IMR-90 (cell line): Measurements from ENCODE around the gene MADCAM1. TPM values are rescaled to one million over a fixed set of nuclear protein-coding genes. Genes with fewer than 3 reads are reported as not detected.

Experiments used
- ATAC-seq: fragments of 200-7000 bp; cut with Tn5 transposase; 2 replicates; pipeline ENCODE4 v1.9.1; 2020; ENCODE audit warnings: low read depth, mild to moderate bottlenecking, moderate library complexity
- BruUV-seq: library from RNA; stranded (reverse); fragments of 400-500 nt; replicated peaks from 2 replicates; lab custom pipeline; 2021; lab: Mats Ljungman, UMichigan
- CTCF ChIA-PET: fragments of 300-600 bp; formaldehyde crosslinking; extraction: SDS; loops from one replicate; lab custom pipeline; 2021; ENCODE audit warnings: antibody characterized with exemption; lab: Yijun Ruan, JAX
- POLR2A ChIA-PET: fragments of 300-600 bp; sonication (Branson Sonifier 250); formaldehyde crosslinking; loops from one replicate; lab custom pipeline; 2022; ENCODE audit warnings: antibody characterized with exemption; ENCODE audit not compliant: unreplicated experiment; lab: Charles Lee
- DNase-seq: peaks from one replicate; pipeline ENCODE4 v3.0.0; 2013
- H2AFZ ChIP-seq: replicated peaks from 2 replicates; pipeline ENCODE3; 2013; ENCODE audit warnings: low read length, mild to moderate bottlenecking; ENCODE audit not compliant: poor library complexity
- H2AK5ac ChIP-seq: 2 replicates; pipeline ENCODE4 v1.6.1; 2013; ENCODE audit warnings: low read depth, low read length, inconsistent platforms
- H2AK9ac ChIP-seq: replicated peaks from 2 replicates; pipeline ENCODE3; 2013; ENCODE audit warnings: mild to moderate bottlenecking, low read depth, low read length, moderate library complexity; ENCODE audit not compliant: poor library complexity
- H2BK120ac ChIP-seq: 2 replicates; pipeline ENCODE4 v1.6.1; 2013; ENCODE audit warnings: low read depth, low read length, inconsistent platforms
- H2BK15ac ChIP-seq: 3 replicates; pipeline ENCODE4 v1.6.1; 2013; ENCODE audit warnings: low read depth, low read length, inconsistent platforms
- H2BK20ac ChIP-seq: 2 replicates; pipeline ENCODE4 v1.6.1; 2013; ENCODE audit warnings: low read depth, mild to moderate bottlenecking, inconsistent platforms, low read length, moderate library complexity
- H2BK5ac ChIP-seq: 2 replicates; pipeline ENCODE4 v1.6.1; 2013; ENCODE audit warnings: mild to moderate bottlenecking, low read depth, low read length, inconsistent platforms; ENCODE audit not compliant: poor library complexity, severe bottlenecking
- H3K14ac ChIP-seq: replicated peaks from 2 replicates; pipeline ENCODE4 v1.6.1; 2013; ENCODE audit warnings: low read depth, low read length, inconsistent platforms
- H3K18ac ChIP-seq: 2 replicates; pipeline ENCODE4 v1.6.1; 2013; ENCODE audit warnings: low read depth, low read length, control low read depth
- H3K23ac ChIP-seq: 2 replicates; pipeline ENCODE4 v1.6.1; 2013; ENCODE audit warnings: low read depth, low read length, inconsistent platforms
- H3K27ac ChIP-seq: 2 replicates; pipeline ENCODE4 v1.5.1; 2013; ENCODE audit warnings: mild to moderate bottlenecking, control low read depth, low read length; ENCODE audit not compliant: insufficient read depth
- H3K27me3 ChIP-seq: 2 replicates; pipeline ENCODE4 v1.6.1; 2013; ENCODE audit warnings: low read length; ENCODE audit not compliant: control insufficient read depth, insufficient read depth
- H3K36me3 ChIP-seq: 2 replicates; pipeline ENCODE4 v1.6.1; 2013; ENCODE audit warnings: low read length, mixed read lengths; ENCODE audit not compliant: control insufficient read depth, insufficient read depth
- H3K4ac ChIP-seq: 2 replicates; pipeline ENCODE4 v1.6.1; 2013; ENCODE audit warnings: low read depth, low read length, inconsistent platforms
- H3K4me1 ChIP-seq: 2 replicates; pipeline ENCODE4 v1.6.1; 2013; ENCODE audit warnings: low read length, mixed read lengths; ENCODE audit not compliant: control insufficient read depth, insufficient read depth
- H3K4me2 ChIP-seq: 2 replicates; pipeline ENCODE4 v1.6.1; 2013; ENCODE audit warnings: low read depth, mild to moderate bottlenecking, control low read depth, low read length, moderate library complexity
- H3K4me3 ChIP-seq: 2 replicates; pipeline ENCODE4 v1.5.1; 2013; ENCODE audit warnings: low read depth, mild to moderate bottlenecking, control low read depth, low read length, moderate library complexity; ENCODE audit not compliant: insufficient read depth
- H3K56ac ChIP-seq: 2 replicates; pipeline ENCODE4 v1.6.1; 2013; ENCODE audit warnings: low read length, inconsistent platforms; ENCODE audit not compliant: insufficient read depth; ENCODE audit errors: extremely low read depth
- H3K79me1 ChIP-seq, 2 experiments: 2 replicates each; pipeline ENCODE4 v1.6.1; 2013; ENCODE audit warnings: low read length in 2 of 2, inconsistent platforms in 1 of 2, low read depth in 1 of 2
- H3K9ac ChIP-seq: 2 replicates; pipeline ENCODE4 v1.6.1; 2013; ENCODE audit warnings: low read depth, low read length, control low read depth
- H3K9me1 ChIP-seq: 2 replicates; pipeline ENCODE4 v1.6.1; 2013; ENCODE audit warnings: low read length, inconsistent platforms; ENCODE audit not compliant: insufficient read depth
- H3K9me3 ChIP-seq: 2 replicates; pipeline ENCODE4 v1.6.1; 2013; ENCODE audit warnings: low read length; ENCODE audit not compliant: control insufficient read depth, insufficient read depth
- H4K20me1 ChIP-seq: 2 replicates; pipeline ENCODE4 v1.6.1; 2013; ENCODE audit warnings: low read length, inconsistent platforms; ENCODE audit not compliant: insufficient read depth
- H4K5ac ChIP-seq: 2 replicates; pipeline ENCODE4 v1.6.1; 2013; ENCODE audit warnings: mild to moderate bottlenecking, low read depth, low read length, control low read depth
- H4K8ac ChIP-seq, 2 experiments: 2 replicates each; pipeline ENCODE4 v1.6.1; 2013; ENCODE audit warnings: low read depth in 2 of 2, low read length in 2 of 2, control low read depth in 1 of 2, inconsistent platforms in 1 of 2
- H4K91ac ChIP-seq: 2 replicates; pipeline ENCODE4 v1.6.1; 2013; ENCODE audit warnings: low read depth, low read length, inconsistent platforms; ENCODE audit not compliant: insufficient read depth
- MAZ ChIP-seq: IDR thresholded peaks from 2 replicates; pipeline ENCODE4 v1.6.1; 2012; ENCODE audit warnings: low read depth, mild to moderate bottlenecking, low read length, improper control_type of control experiment, moderate library complexity, borderline replicate concordance
- WGBS, 2 experiments: methylation state at CpG; one replicate each; pipeline versions ENCODE4 v1.1.5 to v1.1.7; 2013; ENCODE audit warnings: missing lambda C conversion rate in 2 of 2; ENCODE audit not compliant: insufficient read length in 1 of 2; ENCODE audit errors: extremely low coverage in 2 of 2; 5-methylcytosine and 5-hydroxymethylcytosine counted together
- dilution Hi-C: fragments of 300-500 bp; cut with HindIII; formaldehyde crosslinking; loops from one replicate; pipeline ENCODE4 v1.14.3; 2018; ENCODE audit warnings: low sequenced_read_pairs; ENCODE audit not compliant: unreplicated experiment
- in situ Hi-C: fragments of 300-500 bp; cut with MboI; formaldehyde crosslinking; loops from 3 replicates; pipeline ENCODE4 v1.14.3; 2019; ENCODE audit warnings: low sequenced_read_pairs, inconsistent platforms, mixed read lengths
- intact Hi-C: fragments of 100-400 bp; cut with micrococcal nuclease; formaldehyde crosslinking; loops from 2 replicates; pipeline ENCODE4 v1.10.0; 2022
- polyA plus RNA-seq, 3 experiments: library from polyadenylated mRNA; depleted of rRNA; stranded (reverse); fragments of >200 nt; gene quantifications; 2 replicates each; pipeline ENCODE4 v1.2.3, GENCODE V29; 2012; ENCODE audit warnings: low replicate concordance in 1 of 3
- total RNA-seq: library from RNA; depleted of rRNA; stranded (reverse); fragments of >200 nt; gene quantifications from 2 replicates; pipeline ENCODE4 v1.2.3, GENCODE V29; 2012
- TF ChIP-seq, protein P1 (sequence below): fragments of 150-350 bp; IDR thresholded peaks from 2 replicates; pipeline ENCODE4 v1.6.1; 2016; ENCODE audit warnings: low read depth, mild to moderate bottlenecking, low read length, moderate library complexity, borderline replicate concordance

Gene MADCAM1
- total and polyA plus RNA-seq, 2 of the 4 experiments (the other 2 are of a cell fraction): 0.24 TPM; not detected in 1

DNA sequence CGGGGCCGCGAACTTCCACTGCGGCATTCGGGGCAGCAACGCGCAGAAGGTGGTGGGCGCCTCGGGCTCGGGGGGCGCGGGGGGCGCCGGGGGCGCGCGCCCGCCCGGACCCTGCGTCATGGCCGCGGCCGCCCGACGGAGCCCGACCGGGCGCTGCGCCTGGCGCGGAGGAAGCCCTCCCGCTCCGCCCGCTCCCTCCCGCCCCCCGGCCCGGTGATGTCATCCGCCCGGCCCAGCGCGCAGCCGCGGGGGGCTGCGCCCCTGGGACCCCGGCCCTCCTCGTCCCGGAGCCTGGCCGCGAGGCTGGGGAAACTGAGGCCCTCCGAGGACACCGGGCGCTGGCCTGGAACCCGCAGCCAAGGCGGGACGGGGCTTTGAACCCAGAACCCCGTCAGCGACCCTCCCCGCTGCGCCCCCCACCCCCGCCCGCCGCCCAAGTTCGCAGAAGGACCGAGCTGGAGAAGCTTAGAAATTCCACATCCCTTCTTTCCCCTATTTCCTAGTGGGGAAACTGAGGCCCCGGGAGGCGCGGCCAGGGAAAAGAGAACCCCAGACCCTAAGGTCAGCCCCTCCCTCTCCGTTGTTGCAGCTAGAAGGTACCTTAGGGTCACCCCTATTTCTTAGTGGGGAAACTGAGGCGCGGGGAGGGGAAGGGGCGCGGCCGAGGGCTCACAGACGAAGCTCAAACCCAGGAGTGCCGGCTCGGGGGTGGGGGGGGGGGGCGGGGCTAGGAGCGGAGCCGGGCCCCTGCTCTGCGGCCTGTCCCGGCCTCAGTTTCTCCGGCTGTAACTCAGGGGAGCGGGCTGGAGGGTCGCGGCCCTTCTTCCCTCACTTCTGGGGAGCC lies 35.2 kb upstream of the MADCAM1 start, which contains the start of gene SHC2:
TSS of gene SHC2 (minus strand) at position 157 of the 844 bp plus-strand sequence. CDS start at position 120, 37 bp downstream.
- Histone ChIP-seq H3K9me3 (no peaks in the 10 kb centered on the region; the same call in 1 of the 2 replicates), H2BK5ac (no peak within 1 kb of the TSS), H2BK15ac (no peak within 1 kb of the TSS), H2AK9ac (no peak within 1 kb of the TSS), H4K8ac (peak within 1 kb of the TSS in 1 of 2 experiments; percentile 60; a peak in 1 of 4 replicates), H3K4me3 (peak within 1 kb of the TSS; percentile 63), H4K91ac (no peak within 1 kb of the TSS), H3K9me1 (no peaks in the 10 kb centered on the region), H3K4ac (no peak within 1 kb of the TSS), H3K36me3 (no peaks in the 10 kb centered on the region), H3K18ac (no peak within 1 kb of the TSS), H3K14ac (no peak within 1 kb of the TSS), H2AK5ac (no peak within 1 kb of the TSS), H3K9ac (peak within 1 kb of the TSS; percentile 12; the same call in 1 of the 2 replicates), H2BK120ac (no peak within 1 kb of the TSS), H2AFZ (peak within 1 kb of the TSS; percentile 92), H4K20me1 (no peaks in the 10 kb centered on the region), H3K27ac (no peak within 1 kb of the TSS; the same call in 1 of the 2 replicates), H3K27me3 (peaks cover 20% of the 10 kb centered on the region), H3K23ac (no peak within 1 kb of the TSS), H3K4me1 (peaks cover 3% of the 10 kb centered on the region; the same call in 1 of the 2 replicates), H4K5ac (no peak within 1 kb of the TSS), H3K4me2 (peak within 1 kb of the TSS; percentile 67), H2BK20ac (no peak within 1 kb of the TSS), H3K79me1 (no peaks in the 10 kb centered on the region), H3K56ac (no peak within 1 kb of the TSS)
- ATAC-seq (peak; percentile 27; the same call in 1 of the 2 replicates), DNase-seq (no peak)
- TF ChIP-seq MAZ: peak; percentile 11; the same call in 1 of the 2 replicates
- TF ChIP-seq, protein P1, sequence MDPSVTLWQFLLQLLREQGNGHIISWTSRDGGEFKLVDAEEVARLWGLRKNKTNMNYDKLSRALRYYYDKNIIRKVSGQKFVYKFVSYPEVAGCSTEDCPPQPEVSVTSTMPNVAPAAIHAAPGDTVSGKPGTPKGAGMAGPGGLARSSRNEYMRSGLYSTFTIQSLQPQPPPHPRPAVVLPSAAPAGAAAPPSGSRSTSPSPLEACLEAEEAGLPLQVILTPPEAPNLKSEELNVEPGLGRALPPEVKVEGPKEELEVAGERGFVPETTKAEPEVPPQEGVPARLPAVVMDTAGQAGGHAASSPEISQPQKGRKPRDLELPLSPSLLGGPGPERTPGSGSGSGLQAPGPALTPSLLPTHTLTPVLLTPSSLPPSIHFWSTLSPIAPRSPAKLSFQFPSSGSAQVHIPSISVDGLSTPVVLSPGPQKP: no peak
- ChIA-PET POLR2A (no interaction called here), CTCF (no interaction called here)
- 1% methylated on average over 36 of the region's 85 CpGs; no CpG with 5 or more reads in 1 of the 2 experiments for WGBS, 2 experiments
- BruUV-seq: no TSS peak
- intact Hi-C loops (no loop called here), dilution Hi-C loops (no loop called here), in situ Hi-C loops (no loop called here)
